NCI-H1105 (cell line): ENCODE data around the gene BAD.
"Not testable (repeated sequence)": the region's sequence is repeated elsewhere in the genome, so short reads cannot be mapped to it uniquely, and the experiment has no call there.

Experiments used
- DNase-seq: peaks from one replicate; lab custom pipeline; 2025; lab: John Stamatoyannopoulos, UW

The BAD gene

GRCh38 chr11:64256300-64256699 lies 28.2 kb downstream of the BAD start:
- no peak for DNase-seq

- no peak for DNase-seq
These were observed 29.0 kb downstream of the BAD start for GRCh38 chr11:64255135-64256128.

- no peak for DNase-seq
These were observed 30.1 kb downstream of the BAD start for GRCh38 chr11:64254326-64254725.

- DNase-seq = no peak
These were observed 31.0 kb downstream of the BAD start for GRCh38 chr11:64253481-64253880.

DNA sequence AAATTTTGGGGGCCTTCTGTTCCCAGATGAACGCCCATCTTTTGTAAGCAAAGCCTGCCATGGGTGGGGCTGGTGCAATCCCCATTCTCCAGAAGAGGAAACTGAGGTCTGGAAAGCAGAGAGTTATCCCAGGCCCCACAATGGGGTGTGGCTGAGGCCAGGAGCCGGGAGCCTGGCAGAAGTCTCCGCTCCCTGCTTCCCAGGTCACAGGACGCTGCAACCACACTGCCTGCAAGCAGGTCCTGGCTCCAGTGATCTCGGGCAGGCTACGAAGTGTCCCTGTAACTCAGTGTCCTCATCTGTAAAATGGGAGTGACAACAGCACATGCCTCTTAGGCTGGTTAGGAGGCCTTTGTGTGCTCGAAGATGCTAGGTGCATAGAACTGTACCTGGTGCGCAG lies 31.4 kb downstream of the BAD start:
- DNase-seq = no peak

- peak; percentile 43 for DNase-seq
These were observed 32.2 kb downstream of the BAD start for GRCh38 chr11:64252003-64252872.

DNA sequence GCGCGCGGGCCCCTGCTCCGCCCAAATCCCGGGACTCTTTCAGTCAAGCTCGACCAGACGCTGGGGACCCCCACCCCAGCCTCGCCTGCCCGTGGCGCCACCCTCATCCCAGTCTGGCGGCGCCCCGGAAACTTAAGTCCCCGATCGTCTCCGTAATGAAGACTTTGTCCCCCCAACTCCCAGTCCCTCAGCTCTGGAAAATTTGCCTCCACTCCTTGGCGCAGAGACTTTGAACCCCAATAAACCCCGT lies 32.8 kb downstream of the BAD start:
- DNase-seq = no peak

- DNase-seq = peak; percentile 29
These were observed 33.3 kb downstream of the BAD start, which contains the start of gene PLCB3 for GRCh38 chr11:64251016-64251752. Gene PLCB3, plus strand, starts transcription at chr11:64251530. Its CDS starts 120 bp downstream, at chr11:64251650.

DNA sequence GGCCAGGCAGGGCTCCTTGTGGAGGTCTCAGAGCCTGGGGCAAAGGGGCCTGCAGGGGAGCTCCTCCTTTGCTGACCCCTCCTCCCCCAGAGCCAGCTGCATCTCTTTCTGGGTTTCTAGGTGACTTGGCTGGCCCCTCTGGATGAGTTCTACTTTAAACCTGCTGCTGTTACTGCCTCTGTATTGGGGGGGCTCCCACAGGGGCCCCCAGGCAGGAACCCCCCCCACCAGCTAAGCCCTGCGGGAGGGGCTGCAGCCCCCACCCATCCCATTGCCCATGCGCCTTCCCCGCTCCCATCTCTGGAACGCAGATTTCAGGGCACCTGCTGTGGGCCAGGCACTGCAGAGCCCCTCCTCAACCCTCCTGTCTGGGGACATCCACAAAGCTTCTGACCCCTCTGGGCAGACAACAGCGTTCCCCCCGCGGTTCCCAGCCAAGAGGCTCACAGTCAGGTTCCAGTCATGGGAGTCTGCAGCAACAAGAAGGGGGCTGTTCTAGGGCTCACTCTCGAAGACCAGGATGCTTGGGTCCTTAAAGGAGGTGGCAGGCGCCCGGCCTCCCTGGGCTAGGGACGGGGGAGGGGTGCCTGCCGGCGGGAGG lies 34.0 kb downstream of the BAD start:
- no peak for DNase-seq

GRCh38 chr11:64249563-64250414 lies 34.7 kb downstream of the BAD start:
- DNase-seq = no peak

GRCh38 chr11:64249038-64249437 lies 35.4 kb downstream of the BAD start:
- DNase-seq = no peak

DNA sequence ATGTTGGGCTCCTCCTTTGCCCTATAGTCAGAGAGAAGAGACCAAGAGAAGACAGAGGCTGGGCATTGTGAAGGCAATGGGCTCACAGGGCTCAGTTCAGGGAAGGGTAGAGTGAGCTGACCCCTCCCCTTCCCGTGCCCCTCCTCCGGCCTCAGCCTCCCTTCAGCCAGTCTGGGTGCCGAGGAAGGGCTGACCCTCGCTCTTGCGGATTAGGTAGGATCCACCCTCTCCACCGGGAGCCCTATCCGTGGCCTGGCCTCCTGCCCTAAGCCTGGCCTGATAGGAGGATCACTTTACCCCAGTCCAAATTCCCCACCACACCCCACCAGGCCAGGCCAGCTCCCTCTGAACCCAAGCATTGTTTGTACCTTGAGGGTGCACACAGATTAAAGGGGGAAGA lies 35.9 kb downstream of the BAD start:
- DNase-seq = no peak

GRCh38 chr11:64247729-64248531 lies 36.5 kb downstream of the BAD start:
- no peak for DNase-seq

DNA sequence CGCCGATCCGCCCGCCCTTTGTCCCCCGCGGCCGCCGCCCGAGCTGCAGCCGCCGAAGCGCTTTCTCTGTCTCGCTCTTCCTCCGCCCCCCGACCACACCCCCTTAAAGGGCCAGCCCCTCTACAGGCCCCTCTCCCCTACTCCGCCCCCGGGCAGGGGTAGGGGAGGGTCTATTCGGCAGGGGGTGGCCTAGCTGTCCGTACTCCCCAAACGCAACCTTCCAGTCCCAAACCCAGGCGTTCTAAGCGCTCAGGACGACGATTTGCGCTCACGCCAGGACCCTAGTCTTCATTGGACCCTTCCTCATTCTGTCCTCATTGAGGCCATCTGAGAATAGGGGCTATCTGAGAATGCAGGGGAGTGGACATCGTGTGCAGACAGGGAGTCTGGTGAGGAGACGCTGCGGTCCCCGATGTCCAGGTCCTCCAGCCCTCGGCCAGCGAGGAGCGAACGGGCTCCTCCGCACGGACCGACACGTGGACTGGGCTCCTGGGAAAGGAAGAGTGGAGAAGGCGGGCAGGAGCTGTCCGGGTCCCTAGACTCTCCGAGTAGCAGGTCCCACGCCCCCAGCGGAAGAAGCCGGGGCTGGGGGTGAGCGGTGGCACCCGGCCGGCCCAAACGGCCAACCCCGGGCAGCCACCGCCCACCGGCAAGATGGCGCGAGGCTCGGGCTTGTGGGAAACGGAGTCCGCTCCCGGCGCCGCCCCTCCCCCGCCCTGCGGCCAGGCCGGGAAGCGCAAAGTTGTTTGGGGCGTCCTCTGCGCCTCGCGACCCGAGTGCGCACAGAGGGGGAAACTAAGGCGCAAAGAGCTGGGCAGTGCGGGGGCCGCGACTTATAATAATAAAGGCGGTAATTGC lies 37.4 kb downstream of the BAD start, which contains the start of gene PPP1R14B:
Gene PPP1R14B, minus strand, starts transcription at position 73 of the 858 bp plus-strand sequence. CDS start 270 bp downstream, outside the sequence.
- DNase-seq = peak; percentile 65

DNA sequence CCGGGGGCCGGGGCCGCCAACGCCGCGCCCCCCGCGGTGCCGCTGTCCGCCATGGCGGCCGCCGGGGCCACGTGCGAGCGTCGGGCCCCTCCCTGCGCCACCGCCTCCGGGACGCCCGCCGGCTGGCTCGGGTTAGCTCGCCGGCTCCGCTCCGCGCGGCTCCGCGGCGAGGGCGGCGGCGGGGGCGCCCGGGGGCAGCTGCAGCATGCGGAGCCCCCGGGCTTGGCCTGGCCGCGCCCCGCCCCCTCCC lies 37.9 kb downstream of the BAD start:
- DNase-seq = not testable (repeated sequence)

GRCh38 chr11:64245797-64246620 lies 38.5 kb downstream of the BAD start:
- DNase-seq = no peak

DNA sequence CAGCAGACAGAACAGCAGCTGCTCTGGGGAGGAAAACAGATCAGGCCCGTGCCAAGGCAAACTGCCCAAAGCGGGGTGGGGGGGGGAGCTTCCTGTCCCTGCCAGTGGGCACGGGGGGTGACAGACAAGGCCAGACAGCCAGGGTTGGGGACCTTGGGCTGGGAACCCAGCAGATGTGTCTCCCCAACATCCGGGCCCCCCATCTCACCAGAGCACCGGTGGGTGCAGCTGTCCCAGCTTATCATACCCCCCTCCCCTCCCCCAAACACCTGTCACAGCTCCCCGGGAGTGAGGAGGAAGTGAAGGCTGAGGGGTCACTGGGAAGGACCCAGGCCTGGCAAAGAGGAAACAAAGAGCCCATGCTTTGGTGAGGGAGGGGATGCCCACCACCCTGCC lies 39.1 kb downstream of the BAD start:
- no peak for DNase-seq

- DNase-seq = no peak
These were observed 39.5 kb downstream of the BAD start for GRCh38 chr11:64244966-64245365.
